ENCODE results near the gene PIK3R6. TPM values are rescaled to one million over a fixed set of nuclear protein-coding genes. Genes with fewer than 3 reads are reported as not detected.

Gene PIK3R6
- total and polyA plus RNA-seq, 10 of the 15 experiments (the other 5 are each of a cell fraction or from before 2014, with no cell fraction given), result 6.7 to 146 (median 68.2) TPM

- no peak for TF ChIP-seq HSF1 (IDR thresholded peaks at IDR 0.05; ENCODE audit: low read depth, low read length)
- TF ChIP-seq CUX1 (IDR thresholded peaks at IDR 0.05; ENCODE audit: insufficient replicate concordance, low read depth, low read length), result no peak
- no peak for TF ChIP-seq PBX3 (IDR thresholded peaks at IDR 0.05; ENCODE audit: insufficient replicate concordance, low read depth, low read length)
- TF ChIP-seq CTCF (IDR thresholded peaks at IDR 0.05 in 2 of 3, conservative IDR thresholded peaks at IDR 0.05 in 1 of 3; ENCODE audit: control insufficient read depth in 2 of 3, extremely low read depth in 1 of 3, insufficient read depth in 1 of 3, low read depth in 3 of 3, low read length in 3 of 3), result no peak
- TF ChIP-seq IRF3 (IDR thresholded peaks at IDR 0.05), result no peak
- TF ChIP-seq EGR1 (IDR thresholded peaks at IDR 0.05; ENCODE audit: borderline replicate concordance in 1 of 2, low read depth in 2 of 2, low read length in 2 of 2), result no peak
- TF ChIP-seq MAX (IDR thresholded peaks at IDR 0.05; ENCODE audit: low read depth, low read length), result no peak
These were observed 105.5 kb downstream of the PIK3R6 start (continued) for GRCh38 chr17:8762012-8762411.

Measured in GM12878 (cell line).